GM12873 (cell line): Measurements from ENCODE around the gene ZNF326.

Experiments used
- TF ChIP-seq, protein P1 (sequence below): IDR thresholded peaks from 2 replicates; pipeline ENCODE4 v1.5.1; 2012; ENCODE audit warnings: low read depth, mild to moderate bottlenecking, moderate library complexity, low read length, control low read depth; ENCODE audit not compliant: insufficient read depth; ENCODE audit errors: missing control alignments

ZNF326 gene

GRCh38 chr1:89994805-89995597 lies at the start of gene ZNF326:
Gene ZNF326, plus strand, starts transcription at chr1:89995110. Its CDS starts 148 bp downstream, at chr1:89995258.
- TF ChIP-seq, protein P1, sequence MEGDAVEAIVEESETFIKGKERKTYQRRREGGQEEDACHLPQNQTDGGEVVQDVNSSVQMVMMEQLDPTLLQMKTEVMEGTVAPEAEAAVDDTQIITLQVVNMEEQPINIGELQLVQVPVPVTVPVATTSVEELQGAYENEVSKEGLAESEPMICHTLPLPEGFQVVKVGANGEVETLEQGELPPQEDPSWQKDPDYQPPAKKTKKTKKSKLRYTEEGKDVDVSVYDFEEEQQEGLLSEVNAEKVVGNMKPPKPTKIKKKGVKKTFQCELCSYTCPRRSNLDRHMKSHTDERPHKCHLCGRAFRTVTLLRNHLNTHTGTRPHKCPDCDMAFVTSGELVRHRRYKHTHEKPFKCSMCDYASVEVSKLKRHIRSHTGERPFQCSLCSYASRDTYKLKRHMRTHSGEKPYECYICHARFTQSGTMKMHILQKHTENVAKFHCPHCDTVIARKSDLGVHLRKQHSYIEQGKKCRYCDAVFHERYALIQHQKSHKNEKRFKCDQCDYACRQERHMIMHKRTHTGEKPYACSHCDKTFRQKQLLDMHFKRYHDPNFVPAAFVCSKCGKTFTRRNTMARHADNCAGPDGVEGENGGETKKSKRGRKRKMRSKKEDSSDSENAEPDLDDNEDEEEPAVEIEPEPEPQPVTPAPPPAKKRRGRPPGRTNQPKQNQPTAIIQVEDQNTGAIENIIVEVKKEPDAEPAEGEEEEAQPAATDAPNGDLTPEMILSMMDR, result peak; percentile 4

DNA sequence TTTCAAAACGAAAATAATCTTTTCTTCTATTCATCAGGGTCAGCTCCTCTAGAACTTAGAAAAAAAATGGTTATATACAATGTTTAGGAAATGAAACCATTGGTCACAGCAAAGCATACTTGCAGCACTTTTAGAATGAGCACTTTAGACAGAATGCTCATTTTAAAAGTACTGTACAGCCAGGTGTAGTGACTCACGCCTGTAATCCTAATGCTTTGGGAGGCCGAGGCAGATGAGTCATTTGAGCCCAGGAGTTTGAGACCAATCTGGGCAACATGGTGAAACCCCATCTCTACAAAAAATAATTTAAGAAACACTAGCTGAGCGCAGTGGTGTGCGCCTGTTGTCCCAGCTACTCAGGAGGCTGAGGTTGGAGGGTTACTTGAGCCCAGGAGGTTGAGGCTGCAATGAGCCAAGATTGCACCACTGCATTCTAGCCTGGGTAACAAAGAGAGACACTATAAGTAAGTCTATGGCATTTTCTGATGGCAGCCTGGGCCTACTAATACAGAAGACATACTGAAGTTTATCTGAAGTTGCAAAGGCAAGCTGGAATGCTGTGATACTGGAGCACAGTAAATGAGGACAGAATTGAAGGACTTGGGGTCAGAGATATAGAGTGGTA lies 48.9 kb upstream of the ZNF326 start:
- TF ChIP-seq, protein P1, result no peak

DNA sequence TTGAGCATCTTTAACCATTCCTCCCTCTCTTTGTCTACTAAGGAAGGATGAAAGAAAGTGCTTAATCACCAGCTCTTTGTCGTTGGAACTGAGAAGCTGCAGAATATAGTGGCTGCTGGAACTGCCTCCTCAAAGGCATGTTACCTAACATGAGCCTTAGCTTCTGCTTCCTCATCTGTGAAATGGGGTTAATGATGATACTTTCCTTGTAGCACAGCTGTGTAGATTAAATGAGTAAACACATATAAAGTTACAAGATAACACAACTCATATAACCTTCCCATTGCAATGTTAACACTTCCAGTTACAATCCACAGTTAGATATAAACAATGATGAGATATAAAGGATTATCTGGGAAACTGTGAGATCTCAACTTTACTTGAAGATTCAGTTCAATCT lies 48.4 kb upstream of the ZNF326 start:
- TF ChIP-seq, protein P1, result no peak

DNA sequence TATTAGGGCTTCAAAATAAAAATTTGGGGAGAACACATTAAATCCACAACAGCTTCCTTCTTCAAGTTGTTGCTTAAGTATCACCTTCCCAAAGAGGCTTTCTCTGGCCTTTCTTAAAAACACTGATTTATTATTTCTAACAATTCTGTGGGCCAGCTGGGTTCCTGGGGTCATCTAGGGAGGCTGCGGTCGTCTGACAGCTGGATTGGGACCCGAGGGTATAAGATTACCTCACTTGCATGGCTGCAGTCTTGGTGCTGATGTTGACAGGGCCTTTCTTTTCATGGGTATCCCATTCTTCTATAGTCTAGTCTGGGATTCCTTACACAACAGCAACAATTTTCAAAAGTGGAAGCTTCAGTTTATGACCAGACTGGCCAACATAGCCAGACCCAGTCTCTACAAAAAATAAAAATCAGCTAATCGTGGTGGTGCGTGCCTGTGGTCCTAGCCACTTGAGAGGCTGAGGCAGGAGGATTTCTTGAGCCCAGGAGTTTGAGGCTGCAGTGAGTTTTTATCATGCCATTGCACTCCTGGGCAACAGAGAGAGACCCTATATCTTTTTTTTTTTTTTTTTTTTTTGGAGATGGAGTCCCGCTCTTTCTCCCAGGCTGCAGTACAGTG lies 46.1 kb upstream of the ZNF326 start:
- TF ChIP-seq, protein P1, result no peak

- TF ChIP-seq, protein P1, result no peak
These were observed 44.8 kb upstream of the ZNF326 start for GRCh38 chr1:89949991-89950624.

DNA sequence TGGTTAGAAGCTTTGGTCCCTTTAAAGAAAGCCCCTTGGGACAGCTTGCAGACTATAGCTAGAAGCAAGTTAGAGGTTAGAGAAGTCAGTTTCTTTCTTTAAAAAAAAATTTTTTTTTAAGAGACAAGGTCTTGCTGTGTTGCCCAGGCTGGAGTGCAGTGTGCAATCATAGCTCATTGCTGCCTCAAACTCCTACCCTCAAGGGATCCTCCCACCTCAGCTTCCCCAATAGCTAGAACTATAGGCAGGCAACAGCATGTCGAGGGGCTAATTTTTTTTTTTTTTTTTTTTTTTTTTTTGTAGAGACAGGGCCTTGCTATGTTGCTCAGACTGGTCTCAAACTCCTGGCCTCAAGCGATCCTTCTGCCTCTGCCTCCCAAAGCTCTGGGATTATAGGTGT lies 44.2 kb upstream of the ZNF326 start:
- TF ChIP-seq, protein P1, result no peak

DNA sequence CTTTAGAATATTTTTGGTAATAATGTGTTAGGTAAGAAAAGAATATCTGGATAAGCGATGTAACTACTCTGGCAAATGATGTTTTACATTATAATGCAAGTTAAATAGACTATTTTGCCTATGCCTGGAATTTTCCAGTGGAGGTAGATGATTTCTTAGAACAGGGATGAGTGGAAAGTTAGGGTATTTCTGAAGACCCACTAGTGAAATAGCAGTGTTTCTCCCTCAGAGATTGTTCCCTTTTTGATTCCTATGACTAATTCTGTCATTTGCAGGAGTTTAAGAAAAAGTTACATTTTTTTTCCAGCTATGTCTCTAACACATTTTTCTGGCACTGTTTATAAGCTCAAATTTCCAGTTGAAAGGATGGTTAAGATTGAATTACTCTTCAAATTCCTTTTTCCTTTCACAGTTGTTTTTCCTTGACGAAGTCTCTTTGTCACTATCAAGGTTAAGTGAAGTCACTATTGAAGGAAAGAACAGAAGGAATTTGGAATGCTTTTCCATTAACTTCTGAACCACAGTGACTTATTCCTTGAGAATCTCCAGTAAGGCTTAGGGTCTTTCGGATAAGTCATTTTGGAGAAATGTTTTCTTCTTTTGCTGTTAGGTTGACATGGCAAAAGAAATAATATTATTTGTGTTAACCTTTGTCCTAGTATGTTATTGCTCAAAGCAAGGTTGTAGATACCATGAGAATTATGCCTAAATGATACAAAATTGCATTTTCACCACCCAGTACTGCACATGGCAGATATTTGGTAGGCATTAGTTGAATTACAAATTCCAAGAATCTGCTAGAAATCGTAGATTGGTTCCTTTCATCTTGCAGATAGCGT lies 42.9 kb upstream of the ZNF326 start:
- TF ChIP-seq, protein P1, result no peak
